Activated CD8-positive, alpha-beta memory T cell treated with anti-CD3 and anti-CD28 coated beads for 36 hours (primary cell): ENCODE measurements around the gene MMP1. TPM values are rescaled to one million over a fixed set of nuclear protein-coding genes. Genes with fewer than 3 reads are reported as not detected.

Source experiments
- CTCF ChIA-PET: fragments of 350-600 bp; sonication (Branson Sonifier 250); formaldehyde crosslinking; loops from one replicate; lab custom pipeline; 2021; ENCODE audit warnings: antibody characterized with exemption; lab: Charles Lee
- POLR2A ChIA-PET: fragments of 350-600 bp; sonication (Branson Sonifier 250); formaldehyde crosslinking; loops from one replicate; lab custom pipeline; 2021; ENCODE audit warnings: antibody characterized with exemption; lab: Charles Lee
- total RNA-seq, 2 experiments: library from RNA; stranded (reverse); gene quantifications; one replicate each; pipeline ENCODE4 v1.2.3, GENCODE V29; 2021

MMP1 gene
- not detected for total RNA-seq

GRCh38 chr11:102798012-102798746 is at the start of gene MMP1:
TSS of gene MMP1 (minus strand) at chr11:102798160. CDS start at chr11:102798092, 68 bp downstream.
- POLR2A ChIA-PET: no interaction called here
- CTCF ChIA-PET: interaction anchor here (0.5 kb wide), 1 partner anchor 283 kb away, joined by 3 read pairs; no protein-coding TSS in a partner anchor

- ChIA-PET CTCF (no interaction called here), POLR2A (no interaction called here)
Measured at GRCh38 chr11:102846292-102846691, 48.3 kb upstream of the MMP1 start.

DNA sequence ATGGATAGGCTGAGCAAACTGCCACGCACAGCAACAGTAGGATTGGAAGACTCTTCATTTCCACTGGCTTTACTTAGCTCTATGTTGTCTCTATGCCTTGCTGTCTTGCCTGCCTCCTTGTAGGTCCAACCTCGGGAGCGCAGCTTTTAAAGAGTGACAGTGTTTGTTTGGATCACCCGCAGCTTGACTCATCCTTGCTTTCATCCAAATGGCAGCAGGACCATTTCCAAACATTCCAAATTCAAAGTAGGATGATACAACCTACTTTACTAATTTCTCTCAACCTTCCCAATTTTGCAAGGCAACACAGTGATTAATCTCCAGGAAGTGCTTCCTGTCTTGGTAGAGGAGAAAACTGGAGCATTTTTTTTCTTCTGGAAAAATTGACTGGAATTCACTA is 45.5 kb upstream of the MMP1 start, which contains the start of gene MMP3:
MMP3 (minus strand) TSS at position 121 of the 400 bp plus-strand sequence; CDS start at position 58, 63 bp downstream.
- ChIA-PET POLR2A (no interaction called here), CTCF (no interaction called here)

- POLR2A ChIA-PET: no interaction called here
- CTCF ChIA-PET: no interaction called here
Measured at GRCh38 chr11:102842930-102843329, 45.0 kb upstream of the MMP1 start.

DNA sequence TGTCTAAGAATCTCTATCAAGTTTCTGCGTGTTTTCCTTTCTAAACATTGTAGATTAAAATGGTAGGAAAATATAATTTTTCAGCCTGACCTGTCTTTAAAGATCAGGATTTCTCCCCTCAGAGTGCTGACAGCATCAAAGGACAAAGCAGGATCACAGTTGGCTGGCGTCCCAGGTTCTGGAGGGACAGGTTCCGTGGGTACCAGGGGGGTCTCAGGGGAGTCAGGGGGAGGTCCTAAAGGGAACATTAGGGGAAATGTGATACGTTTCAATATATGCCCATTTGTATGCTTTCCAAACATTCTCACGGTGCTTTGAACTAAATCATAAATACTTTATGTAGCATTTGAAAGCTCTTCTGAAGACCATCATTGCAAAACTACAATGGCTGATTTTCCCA is 42.1 kb upstream of the MMP1 start:
- ChIA-PET POLR2A (no interaction called here), CTCF (no interaction called here)

DNA sequence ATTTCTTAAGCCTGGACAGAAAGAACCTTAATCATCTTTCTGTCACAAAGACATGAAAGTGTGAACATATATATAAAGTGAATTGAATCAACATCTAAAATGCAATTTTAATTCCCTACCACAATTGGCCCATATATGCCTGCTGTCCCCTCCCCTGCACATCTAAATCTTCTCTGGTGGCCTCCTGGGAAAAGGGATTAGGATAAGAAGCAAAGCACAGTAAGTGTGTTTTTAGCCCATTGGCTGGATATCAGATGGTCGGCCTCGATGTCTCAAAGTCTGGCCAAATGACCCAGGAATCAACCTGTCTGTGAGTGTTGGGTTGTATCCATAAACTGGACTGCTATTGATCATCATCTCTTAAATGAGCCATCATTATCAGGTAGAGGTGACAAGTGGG is 39.7 kb upstream of the MMP1 start:
- ChIA-PET CTCF (no interaction called here), POLR2A (no interaction called here)

DNA sequence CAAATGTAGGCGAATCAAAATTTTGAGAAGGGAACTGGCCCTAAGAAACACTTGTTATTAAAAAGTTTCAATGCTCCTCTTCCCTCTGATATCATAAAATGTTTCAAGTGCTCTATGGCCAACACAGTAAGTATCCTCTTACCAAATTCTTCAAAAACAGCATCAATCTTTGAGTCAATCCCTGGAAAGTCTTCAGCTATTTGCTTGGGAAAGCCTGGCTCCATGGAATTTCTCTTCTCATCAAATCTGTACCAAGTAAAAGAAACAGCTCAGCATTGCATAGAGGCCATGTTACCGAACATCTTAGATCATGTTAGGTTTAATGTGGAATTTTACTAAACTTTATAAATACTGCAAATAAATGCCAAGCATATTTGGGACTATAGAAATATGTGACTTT is 39.2 kb upstream of the MMP1 start:
- ChIA-PET POLR2A (no interaction called here), CTCF (no interaction called here)

GRCh38 chr11:102836290-102836875 is 38.4 kb upstream of the MMP1 start:
- POLR2A ChIA-PET: no interaction called here
- CTCF ChIA-PET: no interaction called here

DNA sequence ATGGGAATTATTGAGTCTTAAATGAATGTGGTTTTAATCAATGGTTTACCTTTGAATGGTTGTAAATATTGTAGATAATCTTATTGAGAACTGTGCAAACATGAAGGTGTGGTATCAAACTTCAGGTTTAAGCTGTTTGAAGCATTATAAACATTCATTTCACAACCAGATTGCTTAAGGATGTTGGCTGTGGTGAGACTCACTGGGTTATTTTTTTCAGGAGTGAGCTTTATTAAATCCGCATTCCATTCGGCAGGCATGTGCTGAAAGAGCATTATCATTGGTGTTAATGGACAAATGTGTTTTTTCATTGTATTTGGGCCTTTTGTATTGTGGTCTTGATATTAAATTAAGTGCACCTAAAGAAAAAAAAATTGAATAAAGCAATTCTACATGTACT is 35.8 kb upstream of the MMP1 start:
- ChIA-PET CTCF (no interaction called here), POLR2A (interaction anchor here (0.7 kb wide), 1 partner anchor 27 kb away, joined by 3 read pairs; no protein-coding TSS in a partner anchor)

DNA sequence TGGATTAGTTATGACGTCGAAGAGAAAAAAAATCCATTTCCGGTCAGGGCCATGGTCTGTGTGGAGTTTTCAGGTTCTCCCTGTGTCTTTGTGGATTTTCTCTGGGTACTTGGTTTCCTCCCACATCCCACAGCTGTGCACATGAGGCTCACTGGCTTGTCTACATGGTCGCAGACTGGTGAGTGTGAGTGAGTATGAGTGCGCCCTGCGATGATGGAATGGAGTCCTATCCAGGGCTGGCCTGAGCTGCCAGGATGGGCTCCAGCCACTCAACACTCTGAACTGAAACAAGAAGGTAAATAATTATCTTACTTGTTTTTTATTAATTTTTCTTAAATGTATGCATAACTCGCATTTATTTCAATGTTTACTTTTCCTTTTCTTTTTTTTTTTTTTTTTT is 34.7 kb upstream of the MMP1 start:
- POLR2A ChIA-PET: no interaction called here
- CTCF ChIA-PET: no interaction called here

DNA sequence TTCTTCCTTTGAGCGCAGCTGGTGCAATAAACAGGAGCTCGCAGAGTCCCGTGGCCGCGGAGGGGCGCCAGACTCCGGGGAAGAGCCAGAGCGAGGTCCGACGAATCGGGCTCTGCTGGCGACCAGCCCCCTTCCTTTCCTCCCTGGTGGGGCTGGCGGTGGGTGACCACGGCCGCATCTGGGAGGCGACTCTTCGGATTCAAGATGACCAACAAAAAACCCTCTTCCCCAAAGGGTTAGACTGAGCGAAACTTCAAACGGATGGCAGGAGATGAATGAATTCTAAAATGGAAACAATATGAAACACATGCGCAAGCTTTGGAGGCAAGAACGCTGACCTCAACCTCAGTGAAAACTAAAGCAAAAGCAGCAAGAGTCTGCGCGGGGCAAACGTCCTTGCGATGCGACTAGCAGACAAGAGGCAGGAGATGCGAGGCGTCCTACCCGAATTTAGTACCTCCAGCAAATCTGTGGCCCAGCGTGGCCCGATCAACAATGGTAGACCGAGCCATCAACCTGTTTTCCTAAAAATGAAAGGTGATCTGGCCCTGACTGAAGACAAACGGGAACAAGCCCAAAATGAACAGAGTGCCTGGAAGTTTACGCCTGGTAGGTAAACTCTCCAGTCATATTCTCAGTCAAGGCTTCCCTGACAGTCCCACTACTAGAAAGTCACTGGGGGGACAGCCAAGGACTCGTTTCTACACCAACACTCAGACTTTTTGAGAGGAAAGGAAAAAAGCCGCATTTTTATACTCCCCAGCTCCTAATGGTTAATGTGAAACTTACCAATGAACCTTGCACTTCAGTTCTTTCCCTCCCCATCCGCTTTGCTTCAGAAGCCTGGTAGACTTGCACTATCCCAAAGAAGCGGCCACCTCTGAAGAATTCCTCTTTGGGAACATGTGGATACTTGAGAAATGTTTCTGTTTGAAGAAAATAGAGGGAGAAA is 33.8 kb upstream of the MMP1 start:
- ChIA-PET POLR2A (no interaction called here), CTCF (no interaction called here)

- CTCF ChIA-PET: no interaction called here
Measured at GRCh38 chr11:102831128-102831488, 33.1 kb upstream of the MMP1 start.

DNA sequence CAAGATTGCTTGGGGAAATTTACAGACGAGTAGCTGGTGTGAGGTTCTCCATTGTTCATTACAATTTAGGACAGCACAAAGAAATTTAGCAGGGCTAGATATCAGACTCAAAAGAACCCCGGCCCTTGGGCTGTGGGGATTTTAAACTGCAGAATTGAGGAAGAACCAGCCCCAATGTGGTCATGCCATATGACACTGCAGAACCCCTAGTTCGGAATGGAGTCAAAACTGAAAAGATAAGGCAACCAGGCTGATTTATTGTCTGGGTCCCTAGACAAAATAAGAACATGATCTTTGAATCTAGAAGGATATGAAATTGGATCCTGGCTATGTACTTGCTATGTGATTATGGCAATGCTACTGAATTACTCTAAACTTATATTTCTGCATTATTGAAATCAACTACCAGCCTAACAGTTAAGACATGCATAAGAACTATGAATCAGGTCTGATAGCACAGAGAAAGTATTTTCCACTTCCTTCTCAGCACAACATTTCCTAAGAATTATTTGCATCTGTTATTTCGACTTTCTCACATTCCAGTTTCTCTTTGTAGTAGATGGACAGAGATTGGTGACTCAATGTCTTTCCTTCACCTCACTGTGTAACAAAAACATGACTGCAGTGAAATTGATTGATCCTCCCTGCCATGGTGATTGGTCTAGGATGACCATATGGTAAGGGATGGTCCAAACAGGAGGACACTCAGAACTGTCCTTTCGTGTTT is 32.2 kb upstream of the MMP1 start:
- ChIA-PET POLR2A (no interaction called here), CTCF (no interaction called here)

More at GRCh38 chr11:102831128-102831488, 33.1 kb upstream of the MMP1 start:
- POLR2A ChIA-PET: no interaction called here

DNA sequence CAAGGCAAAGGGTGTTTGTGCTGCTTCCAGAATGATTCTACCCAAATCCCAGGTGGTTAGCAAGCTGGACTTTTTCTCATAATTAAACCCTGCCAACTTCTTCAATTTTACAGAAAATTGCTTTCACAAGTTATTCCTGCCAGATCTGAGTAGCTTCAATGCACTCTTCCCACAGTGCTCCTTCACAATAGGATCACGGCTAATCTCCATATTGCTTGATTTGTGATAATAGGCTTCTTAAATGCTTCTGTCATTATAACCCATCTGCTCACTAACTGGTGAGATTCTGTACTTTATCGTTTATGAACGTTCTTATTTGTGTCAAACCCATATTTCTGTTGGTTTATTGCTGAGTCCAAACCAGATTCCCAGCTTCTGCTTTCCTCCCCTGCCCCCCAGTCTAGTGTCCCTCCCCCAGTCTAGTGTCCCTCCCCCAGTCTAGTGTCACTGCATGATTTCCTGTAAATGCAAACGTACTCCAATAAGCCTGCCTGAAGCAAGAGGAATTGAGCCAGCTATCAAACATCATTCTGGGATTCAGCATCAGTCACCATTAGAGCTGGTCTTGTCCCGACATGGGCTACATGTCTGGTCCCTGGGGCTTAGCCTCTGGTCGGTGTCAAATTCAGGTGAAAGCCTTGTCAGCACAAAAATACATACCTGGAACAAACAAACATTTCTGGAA is 31.5 kb upstream of the MMP1 start:
- POLR2A ChIA-PET: no interaction called here
- CTCF ChIA-PET: no interaction called here

GRCh38 chr11:102824556-102824955 is 26.6 kb upstream of the MMP1 start:
- ChIA-PET POLR2A (no interaction called here), CTCF (no interaction called here)

DNA sequence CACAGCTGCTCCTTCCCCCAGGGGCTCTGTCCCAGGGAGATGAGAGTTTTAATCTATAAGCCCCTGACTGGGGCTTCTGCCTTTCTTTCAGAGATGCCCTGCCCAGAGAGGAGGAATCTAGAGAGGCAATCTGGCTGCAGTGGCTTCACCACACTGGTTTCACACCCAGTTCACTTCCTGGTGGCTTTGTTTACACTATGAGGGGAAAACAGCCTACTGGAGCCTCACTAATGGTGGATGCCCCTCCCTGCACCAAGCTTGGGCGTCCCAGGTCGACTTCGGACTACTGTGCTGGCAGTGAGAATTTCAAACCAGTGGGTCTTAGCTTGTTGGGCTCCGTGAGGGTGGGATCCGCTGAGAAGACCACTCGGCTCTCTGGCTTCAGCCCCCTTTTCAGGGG is 21.5 kb upstream of the MMP1 start:
- CTCF ChIA-PET: no interaction called here

GRCh38 chr11:102813484-102813883 is 15.5 kb upstream of the MMP1 start:
- CTCF ChIA-PET: no interaction called here
- POLR2A ChIA-PET: no interaction called here

More for the DNA sequence above, 21.5 kb upstream of the MMP1 start:
- POLR2A ChIA-PET: no interaction called here

GRCh38 chr11:102812188-102812587 is 14.2 kb upstream of the MMP1 start:
- ChIA-PET POLR2A (no interaction called here), CTCF (no interaction called here)
